Panc1 (cell line): ENCODE data around the gene RNF169.

Experiments used
- CTCF ChIP-seq: fragments of 450-650 bp; IDR thresholded peaks from 2 replicates; pipeline ENCODE4 v1.5.1; 2017; ENCODE audit warnings: mild to moderate bottlenecking
- POLR2AphosphoS5 ChIP-seq: IDR thresholded peaks from 2 replicates; pipeline ENCODE4 v1.6.1; 2012; ENCODE audit warnings: mild to moderate bottlenecking, low read depth, low read length, moderate library complexity
- REST ChIP-seq, 2 experiments: IDR thresholded peaks; 2 replicates each; pipeline ENCODE4 v1.6.1; 2011 to 2012; ENCODE audit warnings: low read depth in 2 of 2, control low read depth in 1 of 2, low read length in 1 of 2, mild to moderate bottlenecking in 1 of 2, moderate library complexity in 1 of 2; ENCODE audit not compliant: insufficient read depth in 1 of 2
- SIN3A ChIP-seq: IDR thresholded peaks from 2 replicates; pipeline ENCODE4 v1.6.1; 2012; ENCODE audit warnings: low read depth, mild to moderate bottlenecking, low read length, moderate library complexity, borderline replicate concordance; ENCODE audit not compliant: insufficient read depth
- TCF7L2 ChIP-seq: IDR thresholded peaks from 2 replicates; pipeline ENCODE4 v1.6.1; 2011; ENCODE audit warnings: mild to moderate bottlenecking, low read depth, low read length, inconsistent platforms

GRCh38 chr11:74723511-74723910 is 25.1 kb upstream of the RNF169 start:
- TF ChIP-seq CTCF (no peak), REST (IDR thresholded peaks at IDR 0.05; ENCODE audit: insufficient read depth in 1 of 2, low read depth in 2 of 2, low read length in 1 of 2) (no peak), POLR2AphosphoS5 (no peak), SIN3A (no peak), TCF7L2 (no peak)
